GM23248 (cell line): ENCODE results near the gene PLD1. TPM values are rescaled to one million over a fixed set of nuclear protein-coding genes. Genes with fewer than 3 reads are reported as not detected.

Source experiments
- DNase-seq: peaks from one replicate; pipeline ENCODE4 v3.0.0-alpha.2; 2015
- H2AFZ ChIP-seq: fragments of 200-600 bp; sonication (generic); 2 replicates; pipeline ENCODE4 v1.6.1; 2016; ENCODE audit warnings: antibody characterized with exemption
- H3F3A ChIP-seq: fragments of 200-600 bp; sonication (generic); 2 replicates; pipeline ENCODE4 v1.6.1; 2016; ENCODE audit warnings: mild to moderate bottlenecking, antibody characterized with exemption, mixed run types; ENCODE audit not compliant: insufficient read depth
- H3K27ac ChIP-seq: fragments of 200-600 bp; sonication (generic); 2 replicates; pipeline ENCODE4 v1.5.1; 2016; ENCODE audit warnings: mild to moderate bottlenecking
- H3K27me3 ChIP-seq: fragments of 200-600 bp; sonication (generic); replicated peaks from 2 replicates; pipeline ENCODE4 v1.6.1; 2016; ENCODE audit warnings: mild to moderate bottlenecking; ENCODE audit not compliant: insufficient read depth
- H3K36me3 ChIP-seq: fragments of 200-600 bp; sonication (generic); 2 replicates; pipeline ENCODE4 v1.6.1; 2016; ENCODE audit warnings: low read depth, mild to moderate bottlenecking
- H3K4me1 ChIP-seq: fragments of 200-600 bp; sonication (generic); 2 replicates; pipeline ENCODE4 v1.6.1; 2016; ENCODE audit warnings: mild to moderate bottlenecking; ENCODE audit not compliant: insufficient read depth
- H3K4me2 ChIP-seq: fragments of 200-600 bp; sonication (generic); one replicate; pipeline ENCODE4 v1.6.1; 2016; ENCODE audit warnings: mild to moderate bottlenecking; ENCODE audit not compliant: unreplicated experiment
- H3K4me3 ChIP-seq: fragments of 200-600 bp; sonication (generic); 2 replicates; pipeline ENCODE4 v1.5.1; 2016; ENCODE audit warnings: mild to moderate bottlenecking
- H3K79me2 ChIP-seq: fragments of 200-600 bp; sonication (generic); 2 replicates; pipeline ENCODE4 v1.6.1; 2016; ENCODE audit warnings: mild to moderate bottlenecking; ENCODE audit not compliant: insufficient read depth
- H3K9ac ChIP-seq: fragments of 200-600 bp; sonication (generic); 2 replicates; pipeline ENCODE4 v1.6.1; 2016; ENCODE audit warnings: mild to moderate bottlenecking
- H3K9me2 ChIP-seq: fragments of 200-600 bp; sonication (generic); 2 replicates; pipeline ENCODE4 v1.6.1; 2016; ENCODE audit warnings: mixed run types, mild to moderate bottlenecking, moderate library complexity; ENCODE audit not compliant: insufficient read depth
- H3K9me3 ChIP-seq: fragments of 200-600 bp; sonication (generic); one replicate; pipeline ENCODE4 v1.6.1; 2017; ENCODE audit warnings: low read depth
- H4K20me1 ChIP-seq: fragments of 200-600 bp; sonication (generic); 2 replicates; pipeline ENCODE4 v1.6.0; 2016; ENCODE audit not compliant: insufficient read depth
- EZH2 ChIP-seq: fragments of 200-600 bp; sonication (generic); IDR thresholded peaks from 2 replicates; pipeline ENCODE4 v1.6.1; 2018; ENCODE audit warnings: antibody characterized with exemption, mild to moderate bottlenecking; ENCODE audit not compliant: insufficient read depth, poor library complexity, severe bottlenecking
- EZH2phosphoT487 ChIP-seq: fragments of 200-600 bp; sonication (generic); IDR thresholded peaks from 2 replicates; pipeline ENCODE4 v1.6.1; 2018; ENCODE audit warnings: antibody characterized with exemption, moderate library complexity, mild to moderate bottlenecking, low read depth; ENCODE audit not compliant: insufficient read depth
- WGBS, 2 experiments: methylation state at CpG; one replicate each; pipeline ENCODE4 v1.1.6; 2015 to 2017; ENCODE audit warnings: low lambda C conversion rate in 2 of 2, low coverage in 1 of 2; ENCODE audit errors: missing lambda C conversion rate in 2 of 2; 5-methylcytosine and 5-hydroxymethylcytosine counted together
- in situ Hi-C: fragments of 300-500 bp; cut with MboI; formaldehyde crosslinking; loops from 2 replicates; pipeline ENCODE4 v1.15.0; 2020
- polyA plus RNA-seq: library from polyadenylated mRNA; unstranded; fragments of >200 nt; fragmentation: Nextera tagmentation; extraction: Ambion mirVana; gene quantifications from 2 replicates; pipeline ENCODE4 v1.2.1, GENCODE V29; 2016
- total RNA-seq: library from RNA; depleted of rRNA; stranded (reverse); fragments of >200 nt; shearing (Covaris generic); gene quantifications from 2 replicates; pipeline ENCODE4 v1.2.3, GENCODE V29; 2014

The PLD1 gene
- total and polyA plus RNA-seq, 2 experiments from 2014 or later: 3.0 to 4.6 TPM

DNA sequence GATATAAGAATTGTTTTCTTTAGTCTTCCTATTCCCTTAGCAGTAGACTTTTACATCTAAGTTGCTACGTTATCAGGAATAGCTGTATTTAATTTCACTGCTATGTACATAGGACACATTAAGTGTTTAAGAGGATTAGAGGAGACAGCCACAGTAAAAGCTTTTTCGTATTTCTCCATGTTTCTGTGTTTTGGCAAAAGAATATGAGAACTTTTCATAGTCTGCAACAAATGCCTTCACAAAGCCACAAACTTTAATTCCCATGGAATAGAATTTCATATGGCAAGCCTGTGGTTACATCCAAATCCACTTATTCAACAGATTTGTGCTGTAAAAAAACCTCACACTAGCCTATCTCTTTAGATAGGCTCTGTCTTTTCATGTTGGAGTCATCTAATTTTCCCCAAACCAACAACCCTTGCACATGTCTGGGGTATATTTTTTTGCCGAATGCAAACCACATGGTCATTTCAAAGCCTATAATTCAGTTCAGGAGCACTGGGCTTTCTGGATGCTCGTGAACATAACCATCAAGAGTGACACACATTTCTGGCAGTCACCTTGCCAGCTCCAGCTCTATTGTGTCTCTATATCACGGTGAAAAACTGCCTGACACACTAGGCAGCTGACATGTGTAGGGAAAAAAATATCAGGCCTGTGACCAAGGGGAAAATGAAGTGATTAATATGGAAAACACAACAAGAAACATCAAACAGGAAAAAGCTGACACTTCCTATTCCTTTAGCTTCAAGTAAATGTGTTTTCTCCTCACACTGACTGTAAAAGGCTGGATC, 19.2 kb downstream of the PLD1 start:
- Histone ChIP-seq H3K4me1 (peaks cover 16% of the 10 kb centered on the region), H3K79me2 (no peaks in the 10 kb centered on the region), H3K9ac (no peak overlapping the region), H3K27me3 (peaks cover 4% of the 10 kb centered on the region; the same call in 1 of the 2 replicates), H4K20me1 (no peaks in the 10 kb centered on the region), H3F3A (peaks cover 12% of the 10 kb centered on the region), H3K4me2 (no peak overlapping the region), H3K27ac (no peak overlapping the region), H3K9me3 (no peaks in the 10 kb centered on the region), H2AFZ (no peak overlapping the region), H3K9me2 (no peaks in the 10 kb centered on the region), H3K4me3 (no peak overlapping the region), H3K36me3 (no peaks in the 10 kb centered on the region)
- peak; percentile 11 for DNase-seq
- WGBS, 2 experiments: 71 to 74% methylated on average over 5 of the region's 5 CpGs
- no peak for TF ChIP-seq EZH2phosphoT487
- TF ChIP-seq EZH2: no peak
- in situ Hi-C loops: no loop called here

DNA sequence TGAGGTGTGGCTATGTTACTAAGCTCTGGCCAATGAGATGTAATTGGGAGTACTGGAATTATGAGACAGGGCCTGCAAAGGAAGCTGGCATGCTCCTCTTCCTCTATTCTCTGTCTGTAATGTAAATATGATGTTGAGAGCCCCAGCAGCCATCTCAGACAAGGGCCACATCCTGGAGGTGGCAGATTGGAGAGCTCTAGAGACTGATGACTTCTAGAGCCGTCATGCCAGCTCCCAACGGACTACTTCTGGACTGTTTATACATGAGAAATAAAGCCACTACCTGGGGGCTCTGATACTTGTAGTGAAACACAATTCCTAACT, 19.7 kb downstream of the PLD1 start:
- H3K27me3 ChIP-seq: peaks cover 4% of the 10 kb centered on the region; the same call in 1 of the 2 replicates
- peaks cover 16% of the 10 kb centered on the region for H3K4me1 ChIP-seq
- H3K79me2 ChIP-seq: no peaks in the 10 kb centered on the region
- TF ChIP-seq EZH2phosphoT487: no peak
- no peak for TF ChIP-seq EZH2
- WGBS, 2 experiments: 87 to 92% methylated on average over 2 of the region's 2 CpGs
- H3K27ac ChIP-seq: no peak overlapping the region
- H3K9ac ChIP-seq: no peak overlapping the region
- no peaks in the 10 kb centered on the region for H4K20me1 ChIP-seq
- H3F3A ChIP-seq: peaks cover 12% of the 10 kb centered on the region
- H3K9me3 ChIP-seq: no peaks in the 10 kb centered on the region
- no peaks in the 10 kb centered on the region for H3K36me3 ChIP-seq
- no peak overlapping the region for H3K4me3 ChIP-seq
- in situ Hi-C loops: no loop called here
- no peak for DNase-seq
- no peak overlapping the region for H2AFZ ChIP-seq
- no peak overlapping the region for H3K4me2 ChIP-seq
- no peaks in the 10 kb centered on the region for H3K9me2 ChIP-seq

DNA sequence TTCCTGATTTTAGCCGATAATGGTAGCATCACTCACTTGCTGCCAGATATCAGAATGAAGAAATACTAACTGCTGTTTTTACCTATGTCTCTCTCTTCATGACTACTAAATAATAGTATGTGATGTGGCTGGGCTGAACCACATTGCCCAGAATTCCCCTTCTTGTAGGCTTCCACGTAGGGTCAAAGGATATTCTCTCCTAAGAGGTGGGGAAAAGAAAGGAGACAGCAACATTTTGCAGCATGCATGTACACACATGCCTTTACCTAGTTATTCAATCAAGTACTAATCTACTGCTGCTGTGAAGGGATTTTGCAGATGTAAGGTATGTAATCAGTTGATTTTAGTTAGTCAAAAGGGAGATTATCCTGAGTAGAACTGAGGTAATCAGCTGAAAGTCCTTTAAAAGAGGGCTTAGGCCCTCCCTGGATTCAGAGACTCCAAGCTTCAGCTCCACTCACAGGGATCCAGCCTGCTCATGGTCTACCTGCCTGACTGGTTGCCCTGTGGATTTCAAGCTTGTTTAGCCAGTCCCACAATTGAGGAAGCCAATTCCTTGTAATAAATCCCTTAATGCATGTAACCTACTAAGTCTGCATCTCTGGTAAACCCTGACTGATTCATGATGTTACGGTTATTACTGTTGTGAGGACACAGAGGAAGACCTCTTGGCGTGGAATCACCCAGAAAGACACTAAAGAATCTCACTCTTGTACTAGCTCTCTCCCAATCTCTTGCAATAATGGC, 20.4 kb downstream of the PLD1 start:
- TF ChIP-seq EZH2 (no peak), EZH2phosphoT487 (no peak)
- H3K79me2 ChIP-seq: no peaks in the 10 kb centered on the region
- peaks cover 16% of the 10 kb centered on the region for H3K4me1 ChIP-seq
- no peaks in the 10 kb centered on the region for H3K36me3 ChIP-seq
- H3K9ac ChIP-seq: no peak overlapping the region
- no peaks in the 10 kb centered on the region for H3K9me3 ChIP-seq
- no peak for DNase-seq
- 83% methylated on average over 4 of the region's 4 CpGs for WGBS, 2 experiments
- H3F3A ChIP-seq: peaks cover 12% of the 10 kb centered on the region
- peaks cover 4% of the 10 kb centered on the region; the same call in 1 of the 2 replicates for H3K27me3 ChIP-seq
- H3K4me2 ChIP-seq: no peak overlapping the region
- no peaks in the 10 kb centered on the region for H3K9me2 ChIP-seq
- H4K20me1 ChIP-seq: no peaks in the 10 kb centered on the region
- H2AFZ ChIP-seq: no peak overlapping the region
- in situ Hi-C loops: no loop called here
- no peak overlapping the region for H3K4me3 ChIP-seq
- no peak overlapping the region for H3K27ac ChIP-seq

DNA sequence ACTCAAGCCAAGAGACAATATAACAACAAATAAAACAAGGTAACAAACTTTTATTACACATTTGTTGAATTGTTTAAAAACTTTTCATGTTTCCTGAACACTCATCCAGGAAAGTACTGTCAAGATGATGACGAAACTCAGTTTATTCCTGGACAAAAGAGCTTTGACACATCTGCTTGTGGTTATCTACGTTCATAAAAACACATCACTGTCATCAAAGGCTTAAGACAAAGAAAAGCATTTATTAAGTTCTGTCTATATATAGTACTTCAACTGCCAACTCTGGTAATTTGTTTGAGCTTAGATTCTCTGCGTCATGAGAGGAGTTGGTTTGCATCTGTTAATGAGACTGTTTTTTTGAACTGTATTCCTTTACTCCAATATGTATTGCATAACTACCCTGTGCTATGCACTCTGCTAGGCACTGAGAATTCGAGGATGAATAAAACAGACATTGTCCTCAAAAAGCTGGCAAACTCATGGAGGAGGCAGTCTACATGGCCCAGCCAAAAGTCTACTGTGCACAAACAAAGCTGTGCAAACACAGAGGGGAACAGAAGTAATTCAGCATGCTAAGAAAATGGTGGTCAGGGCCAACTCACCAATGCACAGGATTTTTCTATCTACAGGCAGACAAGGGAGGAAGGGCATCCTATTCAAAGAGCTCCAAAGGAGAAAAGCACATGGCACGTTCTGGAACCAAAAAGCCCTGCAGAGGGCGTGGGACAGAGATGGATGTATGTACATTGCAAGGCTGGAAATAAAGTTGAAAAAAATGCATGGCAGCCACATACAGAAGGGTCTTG, 21.5 kb downstream of the PLD1 start:
- Histone ChIP-seq H3K27me3 (peaks cover 4% of the 10 kb centered on the region; the same call in 1 of the 2 replicates), H3K36me3 (no peaks in the 10 kb centered on the region), H3K27ac (peak overlapping the region; percentile 53), H2AFZ (no peak overlapping the region), H3F3A (peaks cover 12% of the 10 kb centered on the region), H3K4me1 (peaks cover 16% of the 10 kb centered on the region), H3K4me3 (no peak overlapping the region), H4K20me1 (no peaks in the 10 kb centered on the region), H3K9ac (peak overlapping the region; percentile 19; the same call in 1 of the 2 replicates), H3K9me2 (no peaks in the 10 kb centered on the region), H3K4me2 (peak overlapping the region; percentile 17), H3K9me3 (no peaks in the 10 kb centered on the region), H3K79me2 (no peaks in the 10 kb centered on the region)
- TF ChIP-seq EZH2phosphoT487 (peak; percentile 97), EZH2 (no peak)
- 18 to 23% methylated on average over 6 of the region's 6 CpGs for WGBS, 2 experiments
- peak; percentile 95 for DNase-seq
- in situ Hi-C loops: no loop called here
